Suprapubic skin (tissue), 4 donors: Measurements from ENCODE around the gene TTL.
"Not testable (repeated sequence)": the region's sequence is repeated elsewhere in the genome, so short reads cannot be mapped to it uniquely, and the experiment has no call there.

Experiments used
- CTCF ChIP-seq, 2 donors: fragments of 200-600 bp in 1 of 2; fragments of 450-650 bp in 1 of 2; sonication (generic) in 1 of 2; IDR thresholded peaks; one replicate each; pipeline ENCODE4 v1.5.1; 2016 to 2019; ENCODE audit warnings: antibody characterized with exemption in 2 of 2, mild to moderate bottlenecking in 1 of 2, moderate library complexity in 1 of 2
- EP300 ChIP-seq: sonication (generic); formaldehyde crosslinking; IDR thresholded peaks from one replicate; pipeline ENCODE4 v1.6.1; 2017; ENCODE audit warnings: antibody characterized with exemption
- POLR2A ChIP-seq, 2 donors: fragments of 450-650 bp; IDR thresholded peaks; one replicate each; pipeline ENCODE4 v1.6.1; 2017; ENCODE audit warnings: antibody characterized with exemption in 2 of 2, mild to moderate bottlenecking in 2 of 2, moderate library complexity in 2 of 2
- POLR2AphosphoS5 ChIP-seq, 3 donors: sonication (generic); formaldehyde crosslinking; IDR thresholded peaks; one replicate each; pipeline ENCODE4 v1.6.1; 2017; ENCODE audit warnings: antibody characterized with exemption in 3 of 3

- not testable (repeated sequence) for TF ChIP-seq POLR2AphosphoS5 (IDR thresholded peaks at IDR 0.05); CTCF (IDR thresholded peaks at IDR 0.05); POLR2A (IDR thresholded peaks at IDR 0.05); EP300
Measured at GRCh38 chr2:112566508-112566907, 84.6 kb downstream of the TTL start.
